ENCODE data around the gene CLASP1.
"Not testable (repeated sequence)": the region's sequence is repeated elsewhere in the genome, so short reads cannot be mapped to it uniquely, and the experiment has no call there.

CLASP1 gene

DNA sequence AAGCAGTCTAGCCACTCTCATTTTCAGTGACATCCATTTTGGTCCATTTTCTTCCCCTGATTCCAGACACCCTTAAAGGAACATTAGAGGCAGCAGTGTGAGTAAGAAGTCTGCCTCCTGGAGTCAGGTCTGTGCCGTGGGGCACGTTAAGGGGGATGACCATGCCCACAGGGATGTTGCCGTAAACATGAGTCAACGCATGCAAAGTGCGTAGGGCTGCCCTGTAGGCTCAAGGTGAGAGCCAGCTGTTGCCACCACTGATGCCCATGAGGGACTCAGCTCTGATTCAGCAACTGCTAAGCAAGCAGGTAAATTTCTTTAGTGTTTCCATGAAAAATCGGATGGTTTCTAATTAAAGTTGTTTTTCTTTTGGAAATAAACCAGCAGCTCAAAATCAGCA, 302.9 kb downstream of the CLASP1 start:
- no peak for DNase-seq

DNA sequence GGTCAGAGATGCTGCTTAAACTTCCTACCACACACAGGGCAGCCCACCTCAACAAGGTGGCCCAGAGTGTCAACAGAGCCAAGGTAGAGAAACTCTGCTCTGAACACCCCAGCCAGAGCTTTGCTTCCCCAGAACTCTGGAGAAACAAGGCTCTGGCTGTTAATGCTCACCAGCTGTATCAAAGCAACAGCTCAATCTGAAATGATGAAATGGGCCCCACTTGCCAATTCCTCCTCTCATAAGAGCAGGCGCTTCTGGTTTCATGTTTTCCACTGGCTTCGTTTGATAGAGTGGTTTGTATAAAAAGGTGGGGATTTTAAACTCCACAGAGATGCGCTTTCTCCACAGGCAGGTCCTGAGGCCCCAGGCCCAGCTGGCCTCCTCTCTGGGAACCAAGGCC, 303.4 kb downstream of the CLASP1 start:
- no peak for DNase-seq

DNA sequence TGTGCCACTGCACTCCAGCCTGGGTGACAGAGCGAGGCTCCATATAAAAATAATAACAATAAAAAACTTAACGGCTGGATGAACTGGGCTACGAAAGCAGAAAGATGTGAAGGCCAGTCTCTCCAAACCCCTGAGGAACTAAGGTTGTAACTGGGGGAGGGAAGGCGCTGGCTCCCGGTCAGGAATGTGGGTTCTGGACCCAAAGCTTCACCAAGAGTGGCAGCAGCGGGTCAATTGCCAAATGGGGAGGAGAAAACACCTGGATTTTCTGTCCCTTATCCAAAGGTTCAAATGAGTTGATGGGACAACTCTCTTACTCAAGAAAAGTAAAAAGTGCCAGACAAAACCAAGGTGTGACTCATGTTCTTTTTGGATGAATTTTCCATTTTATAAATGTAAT, 304.2 kb downstream of the CLASP1 start:
- DNase-seq = no peak

DNA sequence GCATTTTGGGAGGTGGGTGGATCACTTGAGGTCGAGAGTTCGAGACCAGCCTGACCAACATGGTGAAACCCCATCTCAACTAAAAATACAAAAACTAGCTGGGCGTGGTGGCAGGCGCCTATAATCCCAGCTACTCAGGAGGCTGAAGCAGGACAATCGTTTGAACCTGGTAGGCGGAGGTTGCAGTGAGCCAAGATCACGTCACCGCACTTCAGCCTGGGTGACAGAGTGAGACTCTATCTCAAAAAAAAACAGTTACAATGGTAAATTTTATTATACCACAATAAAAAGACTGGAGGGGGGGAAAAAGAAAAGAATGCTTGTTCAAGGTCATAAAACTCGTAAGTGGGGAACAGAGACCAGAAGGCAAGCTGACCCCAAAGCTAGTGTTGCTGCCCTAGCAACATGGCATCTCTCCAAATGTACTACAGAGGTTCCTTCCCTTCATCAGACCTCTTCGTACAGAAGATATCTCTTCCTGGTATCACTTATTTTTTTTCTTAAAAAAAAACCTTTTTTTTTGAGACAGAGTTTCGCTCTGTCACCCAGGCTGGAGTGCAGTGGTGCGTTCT, 305.3 kb downstream of the CLASP1 start:
- not testable (repeated sequence) for DNase-seq

DNA sequence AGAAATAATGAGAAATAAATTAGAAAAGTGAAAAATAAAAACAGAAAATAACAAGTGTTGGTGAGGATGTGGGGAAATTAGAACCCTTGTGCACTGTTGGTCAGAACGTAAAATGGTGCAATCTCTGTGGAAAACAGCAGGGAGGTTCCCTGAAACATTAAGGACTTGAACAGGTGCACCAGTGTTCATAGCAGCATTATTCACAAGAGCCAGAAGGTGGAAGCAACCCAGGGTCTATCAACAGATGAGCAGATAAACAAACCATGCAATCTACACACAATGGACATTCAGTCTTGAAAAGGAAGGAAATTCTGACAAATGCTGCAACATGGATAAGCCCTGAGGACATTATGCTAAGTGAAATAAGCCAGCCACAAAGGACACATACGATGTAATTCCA, 306.1 kb downstream of the CLASP1 start:
- no peak for DNase-seq

DNA sequence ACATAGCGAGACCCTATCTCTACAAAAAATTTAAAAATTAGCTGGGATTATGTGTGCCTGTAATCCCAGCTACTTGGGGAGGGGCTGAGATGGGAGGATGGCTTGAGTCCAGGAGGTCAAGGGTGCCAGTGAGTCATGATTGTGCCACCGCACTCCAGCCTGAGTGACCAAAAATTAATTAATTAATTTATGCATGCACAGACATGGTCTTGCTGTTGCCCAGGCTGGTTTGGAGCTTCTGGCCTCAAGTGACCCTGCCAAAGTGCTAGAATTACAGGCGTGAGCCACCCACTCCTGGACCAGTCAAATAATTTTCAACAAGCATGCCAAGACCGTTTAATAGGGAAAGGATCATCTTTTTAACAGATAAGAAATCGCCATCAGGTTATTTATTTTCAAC, 306.5 kb downstream of the CLASP1 start:
- DNase-seq = no peak

DNA sequence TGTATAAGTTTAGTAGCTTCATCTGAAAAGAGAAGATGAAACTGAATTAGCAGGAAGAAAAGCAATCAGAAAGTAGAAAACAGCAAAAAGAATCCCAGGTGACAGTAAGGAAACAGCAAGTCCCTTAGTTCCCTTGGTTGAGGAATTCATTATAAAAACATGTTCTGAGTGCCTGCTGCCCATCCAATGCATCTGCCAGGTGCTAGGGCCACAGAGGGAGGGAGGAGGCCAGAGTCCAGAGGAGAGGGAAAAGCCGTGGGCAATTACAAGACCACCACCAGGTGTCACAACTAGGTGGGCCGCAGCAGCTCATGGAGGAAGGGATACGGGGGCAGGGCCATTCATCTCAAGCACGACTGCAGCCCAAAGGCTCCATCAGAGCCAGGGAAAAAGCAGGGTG, 308.3 kb downstream of the CLASP1 start:
- DNase-seq = no peak

DNA sequence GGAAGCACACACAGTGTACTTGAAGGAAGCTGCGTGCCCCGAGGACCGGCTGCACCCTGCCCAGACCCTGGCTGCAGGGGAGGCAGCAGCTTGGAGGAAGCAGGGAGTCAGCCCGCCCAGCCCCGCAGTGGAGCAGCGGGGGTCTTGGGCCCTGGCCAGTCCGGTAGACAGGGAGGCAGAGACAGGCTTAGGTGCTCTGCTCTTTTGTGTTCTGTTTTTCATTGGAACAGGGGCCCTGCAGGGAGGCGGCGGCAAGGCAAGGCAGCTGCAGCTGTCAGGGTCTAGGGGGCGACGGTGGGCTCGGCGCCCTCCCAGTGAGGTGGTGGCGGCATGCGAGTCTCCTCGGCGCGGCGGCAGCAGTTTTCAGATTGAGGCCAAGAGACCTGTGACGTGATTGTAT, 311.0 kb downstream of the CLASP1 start:
- no peak for DNase-seq

DNA sequence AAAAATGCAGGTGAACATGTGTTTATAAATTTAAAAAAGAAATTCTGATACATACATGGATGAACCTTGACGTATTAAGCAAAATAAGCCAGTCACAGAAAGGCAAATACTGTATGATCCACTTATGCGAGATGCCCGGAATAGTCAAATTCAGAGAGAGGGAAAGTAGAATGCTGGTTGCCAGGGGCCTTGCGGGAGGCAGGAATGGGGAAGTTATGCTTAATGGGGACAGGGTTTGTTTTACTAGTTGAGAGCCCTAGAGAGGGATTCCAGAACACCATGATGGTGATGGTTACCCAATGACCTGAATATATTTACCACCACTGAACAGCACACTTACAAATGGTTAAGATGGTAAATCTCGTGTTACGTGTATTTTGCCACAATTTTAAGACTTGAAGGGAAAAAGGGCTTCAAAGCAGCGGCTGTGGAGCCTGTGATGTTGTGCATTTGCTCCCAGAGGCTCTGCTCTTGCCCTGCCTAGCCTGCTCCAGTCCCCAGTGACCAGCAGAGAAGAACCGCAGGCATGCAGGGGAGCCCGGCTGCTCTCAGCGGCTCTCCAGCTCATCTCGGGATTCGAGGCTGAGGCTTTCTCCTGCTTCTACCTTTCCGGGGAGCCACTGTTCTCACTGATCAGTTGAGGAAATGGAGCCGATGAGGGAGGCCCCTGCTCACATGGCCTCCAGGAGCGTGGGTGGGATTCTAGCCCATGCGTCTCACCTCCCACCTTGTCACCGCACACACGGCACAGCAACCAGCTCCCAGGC, 312.6 kb downstream of the CLASP1 start:
- no peak for DNase-seq

DNA sequence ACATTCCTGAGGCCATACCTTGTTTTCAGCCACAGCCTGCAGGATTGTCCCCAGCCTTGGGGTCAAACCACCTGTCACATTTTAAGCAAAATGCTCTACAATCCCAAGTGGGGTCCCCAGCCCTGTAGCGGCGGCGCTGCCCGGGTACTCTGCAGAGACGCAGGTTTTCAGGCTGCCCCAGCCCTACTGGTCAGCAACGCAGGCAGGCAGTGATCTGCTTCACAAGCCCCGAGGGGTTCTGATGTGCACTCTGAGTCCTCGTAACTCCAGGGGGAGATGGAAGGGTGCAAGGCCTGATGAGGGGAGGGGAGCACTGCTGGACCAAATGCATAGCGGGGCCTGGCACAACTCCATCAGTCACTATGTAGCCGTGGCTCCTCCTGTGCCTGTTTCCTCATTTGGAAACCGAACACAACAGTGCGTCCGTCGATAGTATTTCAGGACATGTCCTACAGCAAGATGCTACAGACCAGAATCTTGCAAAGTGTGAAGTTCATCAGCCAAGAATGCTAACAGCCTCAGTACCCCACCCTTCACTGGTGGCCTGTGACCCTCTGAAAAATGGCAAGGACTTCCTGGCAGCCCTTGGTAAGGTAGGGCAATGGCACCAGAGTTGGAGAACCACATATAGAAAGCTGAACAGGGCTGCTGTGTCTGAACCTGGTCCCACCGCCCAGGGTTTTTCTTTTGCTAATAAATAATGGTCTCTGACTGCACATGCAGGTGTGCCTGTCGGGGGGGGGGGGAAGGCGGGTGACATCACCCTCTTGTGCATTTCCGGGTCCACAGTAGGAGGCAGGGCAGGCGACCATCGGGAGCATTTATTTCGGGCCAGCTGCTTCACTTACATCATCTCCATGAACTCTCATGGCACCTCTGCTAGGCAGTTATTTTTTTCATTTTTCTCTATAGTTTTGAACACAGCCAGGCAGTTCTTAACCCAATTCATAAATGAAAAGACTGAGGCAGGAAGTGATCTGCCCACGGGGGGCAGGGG, 313.7 kb downstream of the CLASP1 start:
- no peak for DNase-seq

DNA sequence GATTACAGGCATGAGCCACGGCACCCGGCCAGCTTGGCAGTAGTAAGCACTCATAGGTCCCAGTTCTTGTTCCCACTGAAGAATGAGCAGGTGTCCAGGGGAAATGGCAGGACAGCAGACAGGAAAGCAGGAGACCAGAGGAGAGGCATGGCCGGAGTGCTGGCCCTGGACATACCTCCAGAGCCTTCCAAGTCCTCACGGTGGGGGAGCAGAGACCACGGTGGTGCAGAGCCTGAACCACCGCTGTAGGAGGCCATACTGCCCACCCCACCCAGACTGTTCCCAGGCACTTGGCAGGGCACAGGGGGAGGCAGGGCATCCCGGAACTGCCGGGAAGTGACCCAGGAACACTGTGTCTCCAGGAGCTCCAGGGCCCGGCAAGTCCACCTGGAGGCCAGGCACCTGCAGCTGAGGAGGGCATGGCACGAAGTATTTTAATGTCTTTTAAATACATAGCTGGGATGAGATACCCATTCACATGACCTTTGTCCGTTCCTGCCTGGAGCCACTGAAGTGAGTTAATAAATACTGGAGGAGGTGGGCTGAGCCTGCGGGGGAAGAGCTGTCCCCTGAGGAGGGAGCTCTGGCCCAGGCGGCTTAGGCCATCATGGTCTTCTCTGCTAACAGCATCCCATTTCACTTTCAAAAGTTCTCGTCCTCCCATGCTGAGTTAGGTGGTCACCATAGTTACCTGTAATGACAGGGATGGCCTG, 314.5 kb downstream of the CLASP1 start:
- DNase-seq = no peak

DNA sequence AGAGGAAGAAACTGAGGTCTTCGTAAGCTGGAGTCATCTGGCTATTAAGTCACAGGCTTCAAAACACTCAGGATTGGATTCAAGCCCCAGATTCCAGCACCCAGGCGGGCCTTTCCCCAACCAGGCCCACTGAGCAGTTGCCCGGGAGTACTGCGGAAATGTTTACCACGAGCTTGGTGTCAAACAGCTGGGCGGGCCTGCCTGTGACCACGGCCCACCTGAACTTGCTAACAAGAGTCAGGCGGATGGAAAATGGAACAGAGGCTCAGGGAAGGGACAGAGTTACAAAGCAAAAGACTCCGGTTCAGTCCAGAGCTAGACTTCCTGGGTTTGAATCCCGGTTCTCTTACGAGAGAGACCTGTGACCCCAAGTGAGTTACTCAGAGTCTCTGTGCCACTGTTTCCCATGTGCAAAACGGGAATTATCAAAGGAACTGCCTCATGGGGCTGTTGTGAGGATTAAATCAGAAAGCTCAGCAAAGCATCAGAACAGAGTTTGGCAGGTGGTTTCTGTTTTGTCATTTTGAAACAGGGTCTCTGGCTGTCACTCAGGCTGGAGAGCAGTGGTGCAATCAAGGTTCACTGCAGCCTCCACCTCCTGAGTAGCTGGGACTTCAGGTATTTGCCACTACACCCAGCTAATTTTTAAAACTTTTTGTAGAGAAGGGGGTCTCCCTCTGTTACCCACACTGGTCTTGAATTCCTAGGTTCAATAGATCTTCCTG, 315.3 kb downstream of the CLASP1 start:
- DNase-seq = no peak

DNA sequence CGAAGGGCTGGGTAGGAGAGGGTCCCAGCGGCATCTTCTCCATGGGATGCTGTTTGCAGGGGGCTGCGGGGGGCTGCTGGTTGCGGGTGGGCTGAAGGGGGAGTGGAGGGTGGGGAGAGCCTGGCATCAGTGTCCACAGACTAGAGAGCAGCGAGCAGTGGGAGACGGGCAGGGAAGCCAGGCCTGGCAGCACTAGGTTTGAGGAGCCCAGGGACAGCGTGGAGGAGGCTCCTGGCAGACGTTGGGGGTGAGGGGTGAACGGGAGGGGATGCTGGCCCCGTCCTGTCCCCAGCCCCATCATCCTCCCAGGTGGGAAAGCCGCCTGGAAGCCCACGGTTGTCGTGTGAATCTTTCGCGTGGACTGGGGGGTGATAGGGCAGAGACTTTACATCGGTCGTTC, 316.0 kb downstream of the CLASP1 start:
- no peak for DNase-seq

DNA sequence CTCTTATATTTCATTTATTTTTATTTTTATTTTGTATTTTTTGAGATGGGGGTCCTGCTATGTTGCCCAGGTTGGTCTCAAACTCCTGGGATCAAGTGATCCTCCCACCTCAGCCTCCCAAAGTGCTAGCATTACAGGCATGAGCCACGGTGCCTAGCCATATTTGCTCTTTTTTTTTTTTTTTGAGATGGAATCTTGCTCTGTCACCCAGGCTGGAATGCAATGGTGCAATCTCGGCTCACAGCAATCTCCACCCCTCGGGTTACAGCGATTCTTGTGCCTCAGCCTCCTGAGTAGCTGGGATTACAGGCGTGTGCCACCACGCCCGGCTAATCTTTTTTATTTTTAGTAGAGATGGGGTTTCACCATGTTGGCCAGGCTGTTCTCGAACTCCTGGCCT, 317.9 kb downstream of the CLASP1 start:
- peak; percentile 12 for DNase-seq

DNA sequence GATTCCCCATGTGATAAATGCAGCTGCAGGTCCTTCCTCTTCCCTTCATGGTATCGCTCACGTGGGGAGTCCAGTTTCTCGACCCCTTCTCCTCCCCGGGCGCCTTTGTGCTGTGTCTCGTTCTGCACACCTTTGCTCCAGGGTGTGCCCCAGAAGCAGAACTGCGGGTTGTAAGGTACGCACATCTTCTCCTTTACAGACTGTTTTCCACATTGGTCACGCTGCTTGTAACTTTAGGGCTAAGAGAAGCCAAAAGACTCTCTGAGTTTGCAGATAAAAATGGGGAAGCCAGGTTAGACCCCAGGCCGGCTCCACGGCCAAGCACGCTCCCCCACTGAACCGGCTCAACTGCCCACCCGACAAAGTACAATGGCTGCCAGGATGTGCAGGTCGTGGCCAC, 318.3 kb downstream of the CLASP1 start:
- DNase-seq = no peak

DNA sequence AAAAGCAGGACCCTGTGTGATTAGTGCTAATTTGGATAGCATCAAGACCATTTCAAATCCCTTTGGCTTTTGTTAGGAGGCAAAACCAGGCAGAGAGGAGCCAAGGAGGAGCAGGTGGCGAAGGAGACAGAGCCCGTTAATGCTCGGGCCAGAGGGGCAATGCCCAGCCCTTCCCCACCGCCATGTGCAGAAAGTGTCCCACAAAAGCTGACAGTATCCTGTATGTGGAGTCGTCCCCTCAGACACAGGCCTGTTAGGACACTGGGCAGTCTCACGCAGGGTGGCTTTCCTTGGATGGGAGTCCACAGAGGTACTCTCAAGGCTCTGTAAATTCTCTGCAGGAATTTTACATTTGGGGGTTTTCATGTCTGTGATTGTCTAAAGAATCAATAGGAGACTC, 319.5 kb downstream of the CLASP1 start:
- no peak for DNase-seq

DNA sequence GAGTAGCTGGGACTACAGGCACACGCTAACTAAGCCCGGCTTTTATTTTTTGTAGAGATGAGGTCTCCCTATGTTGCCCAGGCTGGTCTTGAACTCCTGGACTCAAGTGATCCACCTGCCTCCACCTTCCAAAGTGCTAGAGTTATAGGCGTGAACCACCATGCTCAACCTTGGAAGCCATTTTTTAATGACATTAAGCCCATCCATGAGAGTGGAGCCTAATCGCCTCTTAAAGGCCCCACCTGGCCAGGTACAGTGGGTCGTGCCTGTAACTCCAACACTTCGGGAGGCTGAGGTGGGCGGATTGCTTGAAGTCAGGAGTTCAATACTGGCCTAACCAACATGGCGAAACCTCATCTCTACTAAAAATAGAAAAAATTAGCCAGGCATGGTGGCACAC, 322.6 kb downstream of the CLASP1 start:
- DNase-seq = no peak

DNA sequence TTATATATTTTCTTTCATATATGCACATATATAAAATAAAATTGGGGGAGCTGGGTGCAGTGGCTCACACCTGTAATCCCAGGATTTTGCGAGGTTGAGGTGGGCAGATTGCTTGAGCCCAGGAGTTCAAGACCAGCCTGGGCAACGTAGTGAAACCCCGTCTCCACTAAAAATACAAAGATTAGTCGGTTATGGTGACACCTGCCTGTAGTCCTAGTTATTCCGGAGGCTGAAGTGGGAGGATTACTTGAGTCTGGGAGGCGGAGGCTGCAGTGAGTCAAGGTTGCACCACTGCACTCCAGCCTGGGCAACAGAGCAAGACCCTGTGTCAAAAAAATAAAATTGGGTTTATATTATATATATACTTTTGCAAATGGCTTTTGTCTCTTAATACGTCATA, 324.7 kb downstream of the CLASP1 start:
- DNase-seq = no peak

DNA sequence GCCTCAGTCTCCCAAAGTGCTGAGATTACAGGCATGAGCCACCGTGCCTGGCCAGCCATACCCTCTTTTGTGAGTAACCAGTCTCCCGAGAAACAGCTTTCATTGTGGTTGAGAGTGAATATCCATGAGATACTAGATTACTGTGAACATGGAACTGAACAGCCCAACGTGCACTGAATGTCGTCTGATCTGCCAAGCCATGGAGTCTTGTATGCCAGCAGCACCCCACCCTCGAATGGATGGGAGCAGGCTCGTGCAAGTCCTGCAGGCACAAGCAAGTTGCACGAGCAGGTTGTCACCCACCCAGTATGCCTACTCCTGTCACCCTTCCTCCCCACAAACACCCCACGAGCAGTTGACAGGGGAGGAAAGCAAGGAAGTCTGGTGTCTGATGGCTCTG, 327.8 kb downstream of the CLASP1 start:
- DNase-seq = no peak

DNA sequence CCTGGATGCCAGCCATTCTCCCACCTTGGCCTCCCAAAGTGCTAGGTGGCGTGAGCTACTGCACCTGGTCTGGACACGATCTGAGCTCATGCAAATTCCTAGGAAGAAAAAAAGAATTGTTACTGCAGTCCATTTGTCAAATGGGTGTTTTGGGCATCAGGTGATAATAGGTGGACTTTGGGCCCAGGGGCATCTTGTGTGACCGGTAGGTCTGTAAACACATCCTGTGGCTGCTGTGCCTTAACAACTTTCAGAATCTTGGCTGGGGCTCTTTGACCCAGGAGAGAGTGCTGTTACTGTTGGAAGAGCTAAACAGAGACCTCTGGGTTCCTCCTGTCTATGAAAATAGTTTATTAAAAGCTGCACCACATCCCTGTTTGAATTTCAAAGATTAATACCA, 329.3 kb downstream of the CLASP1 start:
- no peak for DNase-seq

DNA sequence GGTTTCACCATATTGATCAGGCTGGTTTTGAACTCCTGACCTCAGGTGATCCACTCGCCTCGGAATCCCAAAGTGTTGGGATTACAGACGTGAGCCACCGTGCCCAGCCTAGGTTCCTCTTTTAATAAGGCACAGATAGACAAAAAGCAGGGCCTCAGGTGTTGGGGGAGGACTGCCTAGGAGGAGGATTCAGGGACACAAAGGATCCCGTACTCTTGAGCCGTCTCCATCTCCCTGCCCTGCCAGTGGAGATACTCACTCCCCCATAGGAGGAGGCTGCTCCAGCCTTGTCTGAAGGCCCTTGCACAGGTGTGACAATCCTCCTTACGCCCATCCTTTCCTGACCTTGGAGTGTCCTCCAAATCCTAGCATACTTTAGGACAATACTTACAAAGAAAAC, 332.3 kb downstream of the CLASP1 start:
- DNase-seq = no peak

DNA sequence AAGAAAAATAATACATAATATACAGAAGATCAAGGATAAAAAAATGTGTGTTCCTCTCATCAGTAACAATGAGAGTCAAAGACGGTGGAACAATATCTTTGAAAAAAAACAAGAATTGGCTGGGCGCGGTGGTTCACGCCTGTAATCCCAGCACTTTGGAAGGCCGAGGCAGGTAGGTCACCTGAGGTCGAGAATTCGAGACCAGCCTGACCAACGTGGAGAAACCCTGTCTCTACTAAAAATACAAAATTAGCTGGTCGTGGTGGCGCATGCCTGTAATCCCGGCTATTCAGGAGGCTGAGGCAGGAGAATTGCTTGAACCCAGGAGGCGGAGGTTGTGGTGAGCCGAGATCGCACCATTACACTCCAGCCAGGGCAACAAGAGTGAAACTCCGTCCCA, 335.6 kb downstream of the CLASP1 start:
- not testable (repeated sequence) for DNase-seq

All from fibroblast of skin of back (primary cell).